Transverse colon (tissue), 4 donors: Measurements from ENCODE around the gene OR56A1.

Experiments used
- CTCF ChIP-seq, 5 experiments: fragments of 200-600 bp in 3 of 5; fragments of 450-650 bp in 2 of 5; sonication (generic) in 3 of 5; IDR thresholded peaks; 1 replicate in 2 of 5; 2 replicates in 3 of 5; pipeline ENCODE4 v1.5.1; 2016 to 2017; ENCODE audit warnings: antibody characterized with exemption in 5 of 5, inconsistent platforms in 3 of 5, mild to moderate bottlenecking in 2 of 5, moderate library complexity in 1 of 5
- EP300 ChIP-seq: sonication (generic); formaldehyde crosslinking; IDR thresholded peaks from one replicate; pipeline ENCODE4 v1.6.1; 2017; ENCODE audit warnings: antibody characterized with exemption, low read depth
- POLR2A ChIP-seq: fragments of 450-650 bp; IDR thresholded peaks from one replicate; pipeline ENCODE4 v1.6.1; 2016; ENCODE audit warnings: antibody characterized with exemption, mild to moderate bottlenecking, moderate library complexity
- POLR2AphosphoS5 ChIP-seq, 3 donors: sonication (generic); formaldehyde crosslinking; IDR thresholded peaks; one replicate each; pipeline ENCODE4 v1.6.1; 2016; ENCODE audit warnings: antibody characterized with exemption in 3 of 3

GRCh38 chr11:6030708-6031405 is at the start of gene OR56A1:
- TF ChIP-seq POLR2AphosphoS5 (IDR thresholded peaks at IDR 0.05) (no peak), CTCF (IDR thresholded peaks at IDR 0.05) (no peak), POLR2A (no peak), EP300 (no peak)
